MM.1S (cell line): ENCODE measurements around the gene ERC2.

Source experiments
- EZH2 ChIP-seq: fragments of 300-600 bp; sonication (generic); optimal IDR thresholded peaks from 2 replicates; pipeline ENCODE3; 2017; ENCODE audit warnings: low read depth, mild to moderate bottlenecking, antibody characterized with exemption, low read length, mixed read lengths
- EZH2phosphoT487 ChIP-seq: fragments of 300-600 bp; sonication (generic); IDR thresholded peaks from 2 replicates; pipeline ENCODE4 v1.6.1; 2018; ENCODE audit warnings: antibody characterized with exemption, low read length
- TF ChIP-seq, protein P1 (sequence below): fragments of 300-600 bp; sonication (generic); IDR thresholded peaks from 2 replicates; pipeline ENCODE4 v1.5.1; 2016; ENCODE audit warnings: antibody characterized with exemption, low read length, mixed read lengths

DNA sequence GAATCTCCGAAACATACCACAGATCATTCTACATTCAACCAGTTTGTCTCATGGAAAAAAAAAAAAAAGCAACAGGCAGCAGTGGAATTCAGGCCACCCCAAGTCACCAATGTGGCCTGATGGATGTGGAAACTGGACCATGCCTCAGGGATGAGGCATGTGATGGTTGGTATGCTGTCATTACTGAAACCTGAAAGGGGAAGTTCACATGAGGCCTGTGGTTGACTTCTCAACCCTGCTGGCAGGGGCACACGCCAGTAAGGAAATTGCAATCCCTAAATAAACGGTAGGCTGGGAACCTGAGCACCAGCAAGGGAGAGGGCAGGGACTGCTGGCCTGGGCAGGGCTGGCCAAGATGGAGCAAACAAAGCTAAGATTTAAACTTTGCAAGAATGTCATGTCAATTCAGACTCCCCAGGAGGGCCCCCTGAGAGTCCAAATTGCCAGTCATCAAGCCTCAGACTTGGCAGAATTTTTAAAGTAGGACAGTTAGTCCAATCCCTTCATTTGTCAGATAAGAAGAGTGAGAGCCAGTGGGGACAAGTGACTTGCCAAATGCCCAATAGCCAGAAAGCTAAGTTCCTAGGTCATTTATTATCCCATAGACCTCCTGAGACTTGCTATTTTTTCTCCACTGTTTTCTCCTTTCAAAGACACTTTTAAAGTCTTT, 310.4 kb downstream of the ERC2 start:
- TF ChIP-seq, protein P1, sequence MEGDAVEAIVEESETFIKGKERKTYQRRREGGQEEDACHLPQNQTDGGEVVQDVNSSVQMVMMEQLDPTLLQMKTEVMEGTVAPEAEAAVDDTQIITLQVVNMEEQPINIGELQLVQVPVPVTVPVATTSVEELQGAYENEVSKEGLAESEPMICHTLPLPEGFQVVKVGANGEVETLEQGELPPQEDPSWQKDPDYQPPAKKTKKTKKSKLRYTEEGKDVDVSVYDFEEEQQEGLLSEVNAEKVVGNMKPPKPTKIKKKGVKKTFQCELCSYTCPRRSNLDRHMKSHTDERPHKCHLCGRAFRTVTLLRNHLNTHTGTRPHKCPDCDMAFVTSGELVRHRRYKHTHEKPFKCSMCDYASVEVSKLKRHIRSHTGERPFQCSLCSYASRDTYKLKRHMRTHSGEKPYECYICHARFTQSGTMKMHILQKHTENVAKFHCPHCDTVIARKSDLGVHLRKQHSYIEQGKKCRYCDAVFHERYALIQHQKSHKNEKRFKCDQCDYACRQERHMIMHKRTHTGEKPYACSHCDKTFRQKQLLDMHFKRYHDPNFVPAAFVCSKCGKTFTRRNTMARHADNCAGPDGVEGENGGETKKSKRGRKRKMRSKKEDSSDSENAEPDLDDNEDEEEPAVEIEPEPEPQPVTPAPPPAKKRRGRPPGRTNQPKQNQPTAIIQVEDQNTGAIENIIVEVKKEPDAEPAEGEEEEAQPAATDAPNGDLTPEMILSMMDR, result no peak
- TF ChIP-seq EZH2phosphoT487 (no peak), EZH2 (no peak)
